PC-3 (cell line): ENCODE results near the gene TMEM164. TPM values are rescaled to one million over a fixed set of nuclear protein-coding genes. Genes with fewer than 3 reads are reported as not detected.

Experiments
- ATAC-seq: fragments of 200-7000 bp; cut with Tn5 transposase; 2 replicates; pipeline ENCODE4 v1.9.1; 2020; ENCODE audit warnings: mild to moderate bottlenecking, moderate library complexity
- BruUV-seq: library from RNA; stranded (reverse); fragments of 400-500 nt; replicated peaks from 2 replicates; lab custom pipeline; 2021; lab: Mats Ljungman, UMichigan
- CTCF ChIA-PET: fragments of 300-600 bp; sonication (Branson Sonifier 250); formaldehyde crosslinking; loops from one replicate; lab custom pipeline; 2022; ENCODE audit warnings: antibody characterized with exemption; lab: Charles Lee
- POLR2A ChIA-PET: fragments of 300-600 bp; sonication (Branson Sonifier 250); formaldehyde crosslinking; loops from one replicate; lab custom pipeline; 2022; ENCODE audit warnings: antibody characterized with exemption; ENCODE audit not compliant: unreplicated experiment; lab: Charles Lee
- DNase-seq: peaks from one replicate; pipeline ENCODE4 v3.0.0-alpha.2; 2015
- H2AFZ ChIP-seq: fragments of 300-600 bp; sonication (generic); 2 replicates; pipeline ENCODE4 v1.6.0; 2016; ENCODE audit warnings: antibody characterized with exemption, low read length
- H3F3A ChIP-seq: fragments of 300-600 bp; sonication (generic); one replicate; pipeline ENCODE4 v1.6.0; 2017; ENCODE audit warnings: antibody characterized with exemption, low read length, control low read depth, mild to moderate bottlenecking; ENCODE audit not compliant: unreplicated experiment
- H3K27ac ChIP-seq: fragments of 300-600 bp; sonication (generic); 2 replicates; pipeline ENCODE4 v1.5.1; 2016; ENCODE audit warnings: mild to moderate bottlenecking, low read length
- H3K27me3 ChIP-seq: fragments of 300-600 bp; sonication (generic); 2 replicates; pipeline ENCODE4 v1.6.1; 2016; ENCODE audit warnings: low read length, mixed read lengths
- H3K36me3 ChIP-seq: fragments of 300-600 bp; sonication (generic); 2 replicates; pipeline ENCODE4 v1.6.1; 2016; ENCODE audit warnings: low read depth, mixed run types, low read length, mixed read lengths
- H3K4me1 ChIP-seq: fragments of 300-600 bp; sonication (generic); 2 replicates; pipeline ENCODE4 v1.5.1; 2016; ENCODE audit warnings: low read length; ENCODE audit not compliant: insufficient read depth
- H3K4me2 ChIP-seq: fragments of 300-600 bp; sonication (generic); 2 replicates; pipeline ENCODE4 v1.6.0; 2016; ENCODE audit warnings: low read length
- H3K4me3 ChIP-seq: fragments of 300-600 bp; sonication (generic); 2 replicates; pipeline ENCODE4 v1.5.1; 2016; ENCODE audit warnings: mild to moderate bottlenecking, low read length, mixed read lengths
- H3K79me2 ChIP-seq: fragments of 300-600 bp; sonication (generic); 2 replicates; pipeline ENCODE4 v1.6.1; 2017; ENCODE audit warnings: low read length, mixed read lengths
- H3K9ac ChIP-seq: fragments of 300-600 bp; sonication (generic); 2 replicates; pipeline ENCODE4 v1.6.0; 2016; ENCODE audit warnings: mild to moderate bottlenecking, low read length
- H3K9me2 ChIP-seq: fragments of 300-600 bp; sonication (generic); replicated peaks from 2 replicates; pipeline ENCODE4 v1.6.1; 2016; ENCODE audit warnings: mixed run types, low read length, mixed read lengths
- H3K9me3 ChIP-seq: fragments of 300-600 bp; sonication (generic); 2 replicates; pipeline ENCODE4 v1.6.1; 2016; ENCODE audit warnings: low read length, mixed read lengths
- H4K20me1 ChIP-seq: fragments of 300-600 bp; sonication (generic); 2 replicates; pipeline ENCODE4 v1.6.1; 2016; ENCODE audit warnings: low read length, mixed read lengths
- CTCF ChIP-seq: fragments of 300-600 bp; sonication (generic); conservative IDR thresholded peaks from 2 replicates; pipeline ENCODE4 v1.5.1; 2017; ENCODE audit warnings: antibody characterized with exemption, low read depth, mild to moderate bottlenecking, low read length
- EZH2 ChIP-seq: fragments of 300-600 bp; sonication (generic); IDR thresholded peaks from one replicate; pipeline ENCODE4 v1.6.1; 2017; ENCODE audit warnings: antibody characterized with exemption, mild to moderate bottlenecking, low read length; ENCODE audit not compliant: unreplicated experiment
- EZH2phosphoT487 ChIP-seq: fragments of 300-600 bp; sonication (generic); IDR thresholded peaks from 2 replicates; pipeline ENCODE4 v1.6.1; 2018; ENCODE audit warnings: mild to moderate bottlenecking, antibody characterized with exemption, low read length, borderline replicate concordance
- intact Hi-C: fragments of 100-400 bp; cut with micrococcal nuclease; formaldehyde crosslinking; loops from 2 replicates; pipeline ENCODE4 v1.9.0; 2023
- total RNA-seq: library from RNA; depleted of rRNA; stranded (reverse); fragments of >200 nt; gene quantifications from 2 replicates; pipeline ENCODE4 v1.2.3, GENCODE V29; 2014

Gene TMEM164
- total RNA-seq, 1 experiment from 2014 or later, result 26.6 TPM

- TF ChIP-seq EZH2phosphoT487 (no peak), EZH2 (no peak), CTCF (no peak)
- no peaks in the 10 kb centered on the region for H4K20me1 ChIP-seq
- H3K36me3 ChIP-seq, result no peaks in the 10 kb centered on the region
- no peak overlapping the region for H3K9ac ChIP-seq
- H3K9me2 ChIP-seq, result no peaks in the 10 kb centered on the region
- no peak overlapping the region for H3K27ac ChIP-seq
- no peaks in the 10 kb centered on the region for H3K4me1 ChIP-seq
- no peak overlapping the region for H2AFZ ChIP-seq
- H3K9me3 ChIP-seq, result no peaks in the 10 kb centered on the region
- intact Hi-C loops, result no loop called here
- CTCF ChIA-PET, result no interaction called here
- no peak overlapping the region for H3K4me3 ChIP-seq
- H3K79me2 ChIP-seq, result no peaks in the 10 kb centered on the region
- ATAC-seq (no peak), DNase-seq (no peak)
- no TSS peak for BruUV-seq
- H3K27me3 ChIP-seq, result no peaks in the 10 kb centered on the region
- H3F3A ChIP-seq, result no peaks in the 10 kb centered on the region
- H3K4me2 ChIP-seq, result no peak overlapping the region
- POLR2A ChIA-PET, result no interaction called here
These were observed 12.2 kb upstream of the TMEM164 start for GRCh38 chrX:109990582-109991276.

GRCh38 chrX:109992203-109992602 lies 10.7 kb upstream of the TMEM164 start:
- Histone ChIP-seq H3K4me2 (no peak overlapping the region), H2AFZ (no peak overlapping the region), H3K9me3 (no peaks in the 10 kb centered on the region), H3K4me1 (no peaks in the 10 kb centered on the region), H3K27me3 (no peaks in the 10 kb centered on the region), H3K9ac (no peak overlapping the region), H3K79me2 (no peaks in the 10 kb centered on the region), H4K20me1 (no peaks in the 10 kb centered on the region), H3K27ac (no peak overlapping the region), H3F3A (no peaks in the 10 kb centered on the region), H3K36me3 (no peaks in the 10 kb centered on the region), H3K9me2 (no peaks in the 10 kb centered on the region), H3K4me3 (no peak overlapping the region)
- ChIA-PET CTCF (no interaction called here), POLR2A (no interaction called here)
- TF ChIP-seq CTCF (no peak), EZH2phosphoT487 (no peak), EZH2 (no peak)
- no TSS peak for BruUV-seq
- no peak for ATAC-seq
- intact Hi-C loops, result no loop called here
- DNase-seq, result no peak

GRCh38 chrX:109995155-109995554 lies 7.8 kb upstream of the TMEM164 start:
- TF ChIP-seq EZH2phosphoT487 (no peak), EZH2 (no peak), CTCF (no peak)
- no peak overlapping the region for H3K4me2 ChIP-seq
- H3K4me3 ChIP-seq, result no peak overlapping the region
- H2AFZ ChIP-seq, result no peak overlapping the region
- no peaks in the 10 kb centered on the region for H4K20me1 ChIP-seq
- no peaks in the 10 kb centered on the region for H3K27me3 ChIP-seq
- BruUV-seq, result no TSS peak
- ChIA-PET POLR2A (no interaction called here), CTCF (no interaction called here)
- DNase-seq (no peak), ATAC-seq (no peak; the same call in 1 of the 2 replicates)
- H3K4me1 ChIP-seq, result no peaks in the 10 kb centered on the region
- no peaks in the 10 kb centered on the region for H3K9me3 ChIP-seq
- H3K36me3 ChIP-seq, result no peaks in the 10 kb centered on the region
- intact Hi-C loops, result no loop called here
- no peak overlapping the region for H3K27ac ChIP-seq
- H3F3A ChIP-seq, result no peaks in the 10 kb centered on the region
- no peaks in the 10 kb centered on the region for H3K79me2 ChIP-seq
- H3K9me2 ChIP-seq, result no peaks in the 10 kb centered on the region
- H3K9ac ChIP-seq, result no peak overlapping the region
